HFFc6 (cell line): ENCODE measurements around the gene ADAM33. TPM values are rescaled to one million over a fixed set of nuclear protein-coding genes. Genes with fewer than 3 reads are reported as not detected.

Experiments
- DNase-seq: peaks from one replicate; pipeline ENCODE4 v3.0.0-alpha.2; 2018
- H3K27ac Mint-ChIP-seq: 2 replicates; pipeline ENCODE4 v1.8.0; 2020; ENCODE audit warnings: mild to moderate bottlenecking, mixed read lengths
- H3K27me3 Mint-ChIP-seq: 2 replicates; pipeline ENCODE4 v1.8.0; 2021; ENCODE audit warnings: mild to moderate bottlenecking, moderate library complexity, mixed read lengths; ENCODE audit not compliant: insufficient read depth
- H3K36me3 Mint-ChIP-seq: 2 replicates; pipeline ENCODE4 v1.8.0; 2021; ENCODE audit warnings: low read depth, mixed read lengths
- H3K4me1 Mint-ChIP-seq: 2 replicates; pipeline ENCODE4 v1.8.0; 2020; ENCODE audit warnings: low read depth, mixed read lengths
- H3K4me3 Mint-ChIP-seq: 2 replicates; pipeline ENCODE4 v1.8.0; 2020; ENCODE audit warnings: mild to moderate bottlenecking, moderate library complexity, mixed read lengths
- H3K9me3 Mint-ChIP-seq: 2 replicates; pipeline ENCODE4 v1.8.0; 2020; ENCODE audit warnings: mild to moderate bottlenecking, mixed read lengths
- total RNA-seq, 6 experiments: library from RNA; stranded (reverse); fragmentation: NEBNext Ultra II Directional; extraction: Animal tissue kit (Norgen Biotek cat#: 25700); gene quantifications; 2 replicates in 1 of 6; 3 replicates in 5 of 6; pipeline ENCODE4 v1.2.3, GENCODE V29; 2021
- TF ChIP-seq, protein P1 (sequence below): fragments of 200-600 bp; sonication (generic); IDR thresholded peaks from 2 replicates; pipeline ENCODE4 v1.5.0; 2021; ENCODE audit warnings: antibody characterized with exemption, mild to moderate bottlenecking

Gene ADAM33
- total RNA-seq, 6 experiments from 2014 or later, result 81.5 to 96.1 (median 87.6) TPM

DNA sequence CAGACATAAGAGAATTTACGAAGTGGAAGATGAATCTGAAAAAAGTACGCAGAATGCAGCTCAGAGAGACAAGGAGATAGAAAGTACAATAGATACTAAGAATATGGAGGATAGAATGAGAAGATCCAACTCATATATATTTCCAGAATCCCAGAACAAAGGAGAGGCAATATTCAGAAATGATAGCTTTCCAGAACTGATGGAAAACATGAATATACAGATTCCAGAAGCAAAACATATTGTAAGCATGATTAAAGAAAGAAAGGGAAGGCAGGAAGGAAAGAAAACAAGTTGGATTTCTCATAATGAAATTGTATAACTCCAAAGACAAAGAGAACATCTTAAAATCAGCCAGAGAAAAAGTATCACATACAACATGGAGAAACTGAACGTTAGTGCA lies 41.6 kb downstream of the ADAM33 start:
- Mint-ChIP-seq H3K27me3 (no peaks in the 10 kb centered on the region), H3K27ac (no peak overlapping the region), H3K4me3 (no peak overlapping the region), H3K36me3 (no peaks in the 10 kb centered on the region), H3K4me1 (no peaks in the 10 kb centered on the region), H3K9me3 (no peaks in the 10 kb centered on the region)
- DNase-seq, result no peak
- TF ChIP-seq, protein P1, sequence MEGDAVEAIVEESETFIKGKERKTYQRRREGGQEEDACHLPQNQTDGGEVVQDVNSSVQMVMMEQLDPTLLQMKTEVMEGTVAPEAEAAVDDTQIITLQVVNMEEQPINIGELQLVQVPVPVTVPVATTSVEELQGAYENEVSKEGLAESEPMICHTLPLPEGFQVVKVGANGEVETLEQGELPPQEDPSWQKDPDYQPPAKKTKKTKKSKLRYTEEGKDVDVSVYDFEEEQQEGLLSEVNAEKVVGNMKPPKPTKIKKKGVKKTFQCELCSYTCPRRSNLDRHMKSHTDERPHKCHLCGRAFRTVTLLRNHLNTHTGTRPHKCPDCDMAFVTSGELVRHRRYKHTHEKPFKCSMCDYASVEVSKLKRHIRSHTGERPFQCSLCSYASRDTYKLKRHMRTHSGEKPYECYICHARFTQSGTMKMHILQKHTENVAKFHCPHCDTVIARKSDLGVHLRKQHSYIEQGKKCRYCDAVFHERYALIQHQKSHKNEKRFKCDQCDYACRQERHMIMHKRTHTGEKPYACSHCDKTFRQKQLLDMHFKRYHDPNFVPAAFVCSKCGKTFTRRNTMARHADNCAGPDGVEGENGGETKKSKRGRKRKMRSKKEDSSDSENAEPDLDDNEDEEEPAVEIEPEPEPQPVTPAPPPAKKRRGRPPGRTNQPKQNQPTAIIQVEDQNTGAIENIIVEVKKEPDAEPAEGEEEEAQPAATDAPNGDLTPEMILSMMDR, result no peak

DNA sequence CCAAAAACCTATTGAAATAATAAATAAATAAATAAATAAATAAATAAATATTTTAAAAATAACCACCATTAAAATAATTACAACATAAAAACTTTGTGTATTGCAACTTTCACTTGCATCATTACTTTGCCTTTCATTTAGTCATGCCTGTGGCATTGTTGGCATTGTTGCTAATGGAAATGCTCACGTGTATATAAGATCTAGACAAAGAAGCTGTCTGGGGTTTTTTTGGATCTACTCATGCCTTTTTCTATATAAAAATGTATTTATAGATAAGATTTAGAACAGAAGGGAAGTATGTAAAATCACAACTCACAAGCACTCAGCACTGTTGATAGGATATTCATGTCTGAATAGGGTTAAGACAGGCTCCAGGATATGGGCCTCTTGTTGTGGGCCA lies 46.5 kb downstream of the ADAM33 start:
- Mint-ChIP-seq H3K36me3 (no peaks in the 10 kb centered on the region), H3K27ac (no peak overlapping the region), H3K4me3 (no peak overlapping the region), H3K9me3 (no peaks in the 10 kb centered on the region), H3K4me1 (no peaks in the 10 kb centered on the region), H3K27me3 (no peaks in the 10 kb centered on the region)
- DNase-seq, result no peak
- TF ChIP-seq, protein P1, result no peak

DNA sequence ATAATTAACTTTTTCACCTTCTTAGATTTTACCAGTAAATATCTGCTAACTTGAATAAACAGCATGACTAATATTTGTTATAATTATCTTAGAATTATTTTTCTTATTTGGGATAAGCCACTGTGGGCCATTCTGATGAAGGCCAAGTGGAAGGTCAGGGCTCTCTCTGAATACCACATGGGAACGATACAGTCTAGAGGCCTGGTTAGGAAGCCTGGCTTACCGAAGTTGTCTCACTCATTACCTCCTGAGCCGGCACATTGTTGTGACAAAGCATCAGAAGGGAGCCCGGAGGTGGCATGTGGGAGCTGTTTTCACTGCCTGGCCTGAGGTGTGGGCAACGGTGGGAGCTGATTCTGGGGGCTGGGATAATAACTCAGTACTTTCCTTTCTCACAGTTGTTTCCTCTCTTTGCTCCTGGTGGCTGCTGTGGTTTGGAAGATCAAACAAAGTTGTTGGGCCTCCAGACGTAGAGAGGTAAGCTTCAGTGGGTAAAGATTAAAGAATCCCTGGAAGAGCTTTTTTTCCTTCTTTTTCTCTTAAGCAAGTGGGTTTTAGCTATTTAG lies 47.8 kb downstream of the ADAM33 start:
- no peaks in the 10 kb centered on the region for H3K4me1 Mint-ChIP-seq
- H3K27me3 Mint-ChIP-seq, result no peaks in the 10 kb centered on the region
- H3K9me3 Mint-ChIP-seq, result no peaks in the 10 kb centered on the region
- H3K27ac Mint-ChIP-seq, result no peak overlapping the region
- H3K36me3 Mint-ChIP-seq, result peaks cover 6% of the 10 kb centered on the region
- no peak for DNase-seq
- TF ChIP-seq, protein P1, result no peak
- H3K4me3 Mint-ChIP-seq, result no peak overlapping the region

DNA sequence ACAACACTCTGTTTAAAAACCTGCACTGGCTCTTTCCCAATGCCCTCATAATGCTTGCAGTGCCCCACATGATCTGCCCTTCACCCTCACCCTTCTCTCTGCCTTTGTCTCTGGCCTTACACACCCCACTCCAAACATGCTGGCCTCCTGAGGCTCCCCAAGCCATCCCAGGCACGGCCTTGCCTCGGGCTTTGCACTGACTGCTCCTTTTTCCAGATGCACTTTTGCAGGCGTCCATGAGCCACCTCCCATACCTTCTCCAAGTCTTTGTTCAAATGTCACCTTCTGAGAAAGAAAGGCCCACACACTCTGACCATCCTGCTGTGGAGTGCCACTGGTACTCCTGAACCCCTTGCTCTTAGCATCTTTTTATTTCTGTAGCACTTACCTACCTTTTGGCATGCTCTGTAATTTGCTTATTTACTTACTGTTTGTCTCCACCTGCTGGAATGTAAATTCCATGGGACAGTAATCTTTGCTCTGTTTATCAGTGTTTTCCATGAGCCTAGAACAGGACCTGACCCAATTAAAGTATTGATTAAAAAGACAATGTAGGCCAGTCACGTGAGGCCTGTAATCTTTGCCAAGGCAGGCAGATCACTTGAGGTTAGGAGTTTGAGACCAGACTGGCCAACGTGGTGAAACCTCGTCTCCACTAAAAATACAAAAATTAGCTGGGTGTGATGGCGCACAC lies 49.4 kb downstream of the ADAM33 start:
- no peak overlapping the region for H3K4me3 Mint-ChIP-seq
- H3K4me1 Mint-ChIP-seq, result no peaks in the 10 kb centered on the region
- H3K9me3 Mint-ChIP-seq, result no peaks in the 10 kb centered on the region
- no peak overlapping the region for H3K27ac Mint-ChIP-seq
- H3K27me3 Mint-ChIP-seq, result no peaks in the 10 kb centered on the region
- TF ChIP-seq, protein P1, result peak; percentile 32; the same call in 1 of the 2 replicates
- peaks cover 12% of the 10 kb centered on the region for H3K36me3 Mint-ChIP-seq
- DNase-seq, result no peak

DNA sequence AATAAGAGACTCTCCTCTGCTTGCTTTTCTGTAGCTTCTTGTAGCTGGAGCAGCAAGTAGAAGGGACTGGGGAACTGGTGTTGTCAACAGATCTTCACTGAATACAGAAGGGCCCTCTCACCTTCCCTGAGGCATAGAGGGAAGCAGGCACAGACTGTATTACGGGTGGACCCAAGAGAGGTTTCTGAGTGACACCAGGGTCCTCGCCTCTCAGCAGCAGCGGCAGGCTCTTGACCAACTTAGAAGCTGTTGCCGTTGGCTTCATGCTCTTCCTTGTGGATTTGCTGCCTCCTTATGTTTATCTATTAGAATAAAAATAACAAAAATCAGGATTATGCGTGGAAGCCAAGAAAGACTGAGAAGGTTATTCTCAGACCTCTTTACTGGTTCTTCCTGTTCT lies 50.3 kb downstream of the ADAM33 start:
- Mint-ChIP-seq H3K4me1 (no peaks in the 10 kb centered on the region), H3K9me3 (no peaks in the 10 kb centered on the region), H3K27ac (no peak overlapping the region), H3K4me3 (no peak overlapping the region), H3K27me3 (no peaks in the 10 kb centered on the region), H3K36me3 (peaks cover 12% of the 10 kb centered on the region)
- TF ChIP-seq, protein P1, result no peak
- DNase-seq, result no peak
